DOHH2 (cell line): Measurements from ENCODE around the gene TGFBR3L.

Source experiments
- H3F3A ChIP-seq: fragments of 200-600 bp; sonication (generic), shearing (Covaris generic); 2 replicates; pipeline ENCODE4 v1.6.0; 2016; ENCODE audit warnings: antibody characterized with exemption, mild to moderate bottlenecking; ENCODE audit not compliant: control insufficient read depth, insufficient read depth
- H3K27ac ChIP-seq: fragments of 200-600 bp; sonication (generic); 2 replicates; pipeline ENCODE4 v1.5.1; 2014; ENCODE audit warnings: low read depth, mild to moderate bottlenecking, low read length, moderate library complexity
- H3K27me3 ChIP-seq: fragments of 200-600 bp; sonication (generic); 2 replicates; pipeline ENCODE4 v1.6.1; 2014; ENCODE audit warnings: mild to moderate bottlenecking, low read length, mixed read lengths; ENCODE audit not compliant: control insufficient read depth
- H3K36me3 ChIP-seq: fragments of 200-600 bp; sonication (generic); 2 replicates; pipeline ENCODE4 v1.6.1; 2014; ENCODE audit warnings: mild to moderate bottlenecking, low read length, moderate library complexity, mixed read lengths; ENCODE audit not compliant: control insufficient read depth
- H3K4me1 ChIP-seq: fragments of 200-600 bp; sonication (generic); 2 replicates; pipeline ENCODE4 v1.6.1; 2014; ENCODE audit warnings: mild to moderate bottlenecking, low read length, mixed read lengths; ENCODE audit not compliant: control insufficient read depth
- H3K4me2 ChIP-seq: fragments of 200-600 bp; sonication (generic); 2 replicates; pipeline ENCODE4 v1.6.0; 2014; ENCODE audit warnings: mild to moderate bottlenecking, low read length, moderate library complexity
- H3K4me3 ChIP-seq: fragments of 200-600 bp; sonication (generic); 2 replicates; pipeline ENCODE4 v1.5.1; 2014; ENCODE audit warnings: mild to moderate bottlenecking, low read length, mixed read lengths
- H3K79me2 ChIP-seq: fragments of 200-600 bp; sonication (generic); 2 replicates; pipeline ENCODE4 v1.6.1; 2014; ENCODE audit warnings: mild to moderate bottlenecking, low read length, mixed read lengths; ENCODE audit not compliant: control insufficient read depth
- H3K9me2 ChIP-seq: fragments of 200-600 bp; sonication (generic); replicated peaks from 2 replicates; pipeline ENCODE4 v1.6.1; 2014; ENCODE audit warnings: mild to moderate bottlenecking, low read length, mixed read lengths; ENCODE audit not compliant: control insufficient read depth
- H3K9me3 ChIP-seq: fragments of 200-600 bp; sonication (generic); 2 replicates; pipeline ENCODE4 v1.6.1; 2014; ENCODE audit warnings: antibody characterized with exemption, low read length, mixed read lengths; ENCODE audit not compliant: control insufficient read depth, insufficient read depth
- H4K20me1 ChIP-seq: fragments of 200-600 bp; sonication (generic); 2 replicates; pipeline ENCODE4 v1.6.0; 2014; ENCODE audit warnings: low read depth, mild to moderate bottlenecking, antibody characterized with exemption, low read length, moderate library complexity; ENCODE audit not compliant: control insufficient read depth, insufficient read depth
- CTCF ChIP-seq: fragments of 200-600 bp; sonication (generic); IDR thresholded peaks from one replicate; pipeline ENCODE4 v1.5.1; 2014; ENCODE audit warnings: antibody characterized with exemption, mild to moderate bottlenecking, low read depth, low read length; ENCODE audit not compliant: poor library complexity, severe bottlenecking
- EZH2phosphoT487 ChIP-seq: fragments of 200-600 bp; sonication (generic); IDR thresholded peaks from 2 replicates; pipeline ENCODE4 v1.6.1; 2017; ENCODE audit warnings: borderline replicate concordance, mild to moderate bottlenecking, antibody characterized with exemption, low read length, moderate library complexity, mixed read lengths

TGFBR3L gene

GRCh38 chr19:7907122-7907521 lies 7.5 kb upstream of the TGFBR3L start:
- Histone ChIP-seq H3K9me3 (no peaks in the 10 kb centered on the region), H3K27ac (no peak overlapping the region), H3F3A (no peaks in the 10 kb centered on the region), H3K4me1 (peaks cover 18% of the 10 kb centered on the region), H3K36me3 (peaks cover 37% of the 10 kb centered on the region), H4K20me1 (peaks cover 14% of the 10 kb centered on the region), H3K79me2 (peaks cover 45% of the 10 kb centered on the region), H3K9me2 (no peaks in the 10 kb centered on the region), H3K4me3 (no peak overlapping the region), H3K4me2 (no peak overlapping the region), H3K27me3 (no peaks in the 10 kb centered on the region)
- TF ChIP-seq CTCF: no peak

- no peak overlapping the region for H3K27ac ChIP-seq
Measured at GRCh38 chr19:7907544-7907943, 7.1 kb upstream of the TGFBR3L start.

GRCh38 chr19:7908078-7908699 lies 6.4 kb upstream of the TGFBR3L start:
- peaks cover 38% of the 10 kb centered on the region for H3K36me3 ChIP-seq
- H3K79me2 ChIP-seq: peaks cover 37% of the 10 kb centered on the region
- peaks cover 14% of the 10 kb centered on the region for H4K20me1 ChIP-seq
- H3K27ac ChIP-seq: no peak overlapping the region
- no peak overlapping the region for H3K4me2 ChIP-seq
- H3K4me1 ChIP-seq: peaks cover 10% of the 10 kb centered on the region
- no peak for TF ChIP-seq CTCF
- no peak for TF ChIP-seq EZH2phosphoT487
- H3K9me2 ChIP-seq: no peaks in the 10 kb centered on the region
- H3K4me3 ChIP-seq: no peak overlapping the region
- H3K27me3 ChIP-seq: no peaks in the 10 kb centered on the region
- no peaks in the 10 kb centered on the region for H3F3A ChIP-seq
- H3K9me3 ChIP-seq: no peaks in the 10 kb centered on the region

More at GRCh38 chr19:7907544-7907943, 7.1 kb upstream of the TGFBR3L start:
- Histone ChIP-seq H3K27me3 (no peaks in the 10 kb centered on the region), H4K20me1 (peaks cover 14% of the 10 kb centered on the region), H3K4me1 (peaks cover 15% of the 10 kb centered on the region), H3F3A (no peaks in the 10 kb centered on the region), H3K79me2 (peaks cover 44% of the 10 kb centered on the region), H3K36me3 (peaks cover 38% of the 10 kb centered on the region), H3K9me3 (no peaks in the 10 kb centered on the region), H3K4me2 (no peak overlapping the region), H3K4me3 (no peak overlapping the region), H3K9me2 (no peaks in the 10 kb centered on the region)
- TF ChIP-seq EZH2phosphoT487: no peak
- TF ChIP-seq CTCF: no peak
